H1 (cell line): ENCODE measurements around the gene TBCD. TPM values are rescaled to one million over a fixed set of nuclear protein-coding genes. Genes with fewer than 3 reads are reported as not detected.

Source experiments
- CHD7 ChIP-seq: fragments of 300-600 bp; sonication (generic); IDR thresholded peaks from 2 replicates; pipeline ENCODE4 v1.7.1; 2012; ENCODE audit warnings: low read length, moderate library complexity, mild to moderate bottlenecking, inconsistent platforms; ENCODE audit not compliant: insufficient replicate concordance
- EP300 ChIP-seq, 2 experiments: IDR thresholded peaks; 1 replicate in 1 of 2; 2 replicates in 1 of 2; pipeline ENCODE4 v1.6.1; 2011 to 2012; ENCODE audit warnings: low read depth in 2 of 2, low read length in 2 of 2, mild to moderate bottlenecking in 2 of 2, borderline replicate concordance in 1 of 2, inconsistent platforms in 1 of 2, moderate library complexity in 1 of 2
- KDM4A ChIP-seq: IDR thresholded peaks from one replicate; pipeline ENCODE4 v1.7.1; 2012; ENCODE audit warnings: low read depth, mild to moderate bottlenecking, moderate library complexity, low read length, inconsistent platforms; ENCODE audit not compliant: severe bottlenecking
- PHF8 ChIP-seq: fragments of 200-600 bp; sonication (generic); conservative IDR thresholded peaks from 2 replicates; pipeline ENCODE4 v1.7.1; 2012; ENCODE audit warnings: low read depth, mild to moderate bottlenecking, inconsistent platforms, low read length, moderate library complexity
- POU5F1 ChIP-seq: IDR thresholded peaks from 2 replicates; pipeline ENCODE4 v1.6.1; 2011; ENCODE audit warnings: low read depth, mild to moderate bottlenecking, low read length, moderate library complexity
- SP1 ChIP-seq: IDR thresholded peaks from 2 replicates; pipeline ENCODE4 v1.6.1; 2011; ENCODE audit warnings: low read depth, low read length
- SP4 ChIP-seq: IDR thresholded peaks from 2 replicates; pipeline ENCODE4 v1.6.1; 2012; ENCODE audit warnings: low read length, inconsistent platforms
- YY1 ChIP-seq: IDR thresholded peaks from 2 replicates; pipeline ENCODE4 v1.6.1; 2011; ENCODE audit warnings: low read depth, mild to moderate bottlenecking, low read length
- polyA plus RNA-seq, 7 experiments: library from polyadenylated mRNA; depleted of rRNA in 3 of 7; stranded (reverse) in 5 of 7; unstranded in 2 of 7; fragments of >200 nt in 5 of 7; fragments of 200-250 nt in 2 of 7; gene quantifications; 1 replicate in 5 of 7; 2 replicates in 1 of 7; 4 replicates in 1 of 7; pipeline versions ENCODE4 v1.2.1 to v1.2.3, GENCODE V29; 2011 to 2013; ENCODE audit warnings: missing spikeins in 2 of 7, mixed read lengths in 2 of 7
- total RNA-seq: library from RNA; stranded (reverse); fragmentation: NEBNext Ultra II Directional; extraction: Animal tissue kit (Norgen Biotek cat#: 25700); gene quantifications from 2 replicates; pipeline ENCODE4 v1.2.1, GENCODE V29; 2021

Gene TBCD
- total and polyA plus RNA-seq, 2 of the 8 experiments (the other 6 are each of a cell fraction or from before 2014, with no cell fraction given) = 118 to 162 TPM

GRCh38 chr17:82917699-82918345 lies 166.0 kb downstream of the TBCD start (continued):
- TF ChIP-seq PHF8 (no peak), YY1 (no peak), POU5F1 (no peak), CHD7 (no peak), KDM4A (no peak), SP1 (no peak), SP4 (no peak), EP300 (IDR thresholded peaks at IDR 0.05; ENCODE audit: borderline replicate concordance in 1 of 2, low read depth in 2 of 2, low read length in 2 of 2) (no peak)
- TF ChIP-seq, all 59 proteins: peak for 2
